ENCODE measurements around the gene KCNIP4. TPM values are rescaled to one million over a fixed set of nuclear protein-coding genes. Genes with fewer than 3 reads are reported as not detected.

Gene KCNIP4
- total RNA-seq, 3 donors from 2014 or later (not counting 1 experiment from before 2014, with no cell fraction given) = not detected

GRCh38 chr4:21710179-21710835 lies 238.3 kb downstream of the KCNIP4 start:
- 68% methylated on average over 6 of the region's 6 CpGs for WGBS (ENCODE audit: insufficient coverage)
- H3K27me3 ChIP-seq (ENCODE audit: control insufficient read depth, insufficient read depth, low read length) = no peaks in the 10 kb centered on the region
- no peaks in the 10 kb centered on the region for H3K27me3 Mint-ChIP-seq (ENCODE audit: low read depth in 2 of 2)

GRCh38 chr4:21709761-21710160 lies 238.8 kb downstream of the KCNIP4 start:
- no peak overlapping the region for H3K27ac Mint-ChIP-seq
- H3K4me1 Mint-ChIP-seq = no peaks in the 10 kb centered on the region
- intact Hi-C loops (cut with micrococcal nuclease) = no loop called here
- DNase-seq = no peak
- H3K9me3 ChIP-seq (ENCODE audit: control insufficient read depth, insufficient read depth, low read length) = no peaks in the 10 kb centered on the region
- H3K27me3 ChIP-seq (ENCODE audit: control insufficient read depth, insufficient read depth, low read length) = no peaks in the 10 kb centered on the region
- H3K4me3 Mint-ChIP-seq = no peak overlapping the region
- H3K36me3 Mint-ChIP-seq = no peaks in the 10 kb centered on the region
- no peak for ATAC-seq
- H3K4me1 ChIP-seq (ENCODE audit: control insufficient read depth, insufficient read depth, low read length) = no peaks in the 10 kb centered on the region
- no peak overlapping the region for H3K4me3 ChIP-seq (ENCODE audit: low read length)
- no peak overlapping the region for H3K27ac ChIP-seq (ENCODE audit: low read length)
- peaks cover 7 to 9% of the 10 kb centered on the region in 2 donors for H3K9me3 Mint-ChIP-seq
- H3K36me3 ChIP-seq (ENCODE audit: control insufficient read depth, insufficient read depth, low read length) = no peaks in the 10 kb centered on the region
- H3K27me3 Mint-ChIP-seq (ENCODE audit: low read depth in 2 of 2) = no peaks in the 10 kb centered on the region
- TF ChIP-seq CTCF (IDR thresholded peaks at IDR 0.05) = no peak

More at GRCh38 chr4:21710179-21710835, 238.3 kb downstream of the KCNIP4 start:
- H3K4me1 Mint-ChIP-seq = no peaks in the 10 kb centered on the region
- no peak for TF ChIP-seq CTCF (IDR thresholded peaks at IDR 0.05)
- intact Hi-C loops (cut with micrococcal nuclease) = no loop called here
- no peak overlapping the region for H3K4me3 ChIP-seq (ENCODE audit: low read length)
- H3K36me3 Mint-ChIP-seq = no peaks in the 10 kb centered on the region
- no peak for ATAC-seq
- no peaks in the 10 kb centered on the region for H3K9me3 ChIP-seq (ENCODE audit: control insufficient read depth, insufficient read depth, low read length)
- H3K4me3 Mint-ChIP-seq = no peak overlapping the region
- peaks cover 7 to 9% of the 10 kb centered on the region in 2 donors for H3K9me3 Mint-ChIP-seq
- H3K27ac Mint-ChIP-seq = no peak overlapping the region
- DNase-seq = no peak
- no peaks in the 10 kb centered on the region for H3K4me1 ChIP-seq (ENCODE audit: control insufficient read depth, insufficient read depth, low read length)
- no peaks in the 10 kb centered on the region for H3K36me3 ChIP-seq (ENCODE audit: control insufficient read depth, insufficient read depth, low read length)
- H3K27ac ChIP-seq (ENCODE audit: low read length) = no peak overlapping the region

- DNase-seq (no peak), ATAC-seq (no peak)
- 92% methylated on average over 1 of the region's 1 CpG for WGBS (ENCODE audit: insufficient coverage)
- Mint-ChIP-seq H3K27me3 (ENCODE audit: low read depth in 2 of 2) (no peaks in the 10 kb centered on the region), H3K4me3 (no peak overlapping the region), H3K9me3 (peaks cover 6 to 7% of the 10 kb centered on the region in 2 donors), H3K4me1 (no peaks in the 10 kb centered on the region), H3K36me3 (no peaks in the 10 kb centered on the region), H3K27ac (no peak overlapping the region)
- TF ChIP-seq CTCF (IDR thresholded peaks at IDR 0.05) = no peak
- H3K4me1 ChIP-seq (ENCODE audit: control insufficient read depth, insufficient read depth, low read length) = no peaks in the 10 kb centered on the region
- no peaks in the 10 kb centered on the region for H3K36me3 ChIP-seq (ENCODE audit: control insufficient read depth, insufficient read depth, low read length)
- intact Hi-C loops (cut with micrococcal nuclease) = no loop called here
- no peaks in the 10 kb centered on the region for H3K27me3 ChIP-seq (ENCODE audit: control insufficient read depth, insufficient read depth, low read length)
- no peak overlapping the region for H3K4me3 ChIP-seq (ENCODE audit: low read length)
- H3K9me3 ChIP-seq (ENCODE audit: control insufficient read depth, insufficient read depth, low read length) = no peaks in the 10 kb centered on the region
- no peak overlapping the region for H3K27ac ChIP-seq (ENCODE audit: low read length)
Observed at GRCh38 chr4:21709031-21709430, 239.5 kb downstream of the KCNIP4 start.

- Mint-ChIP-seq H3K36me3 (no peaks in the 10 kb centered on the region), H3K9me3 (peaks cover 7 to 9% of the 10 kb centered on the region in 2 donors), H3K4me1 (no peaks in the 10 kb centered on the region), H3K27me3 (ENCODE audit: low read depth in 2 of 2) (no peaks in the 10 kb centered on the region), H3K4me3 (no peak overlapping the region), H3K27ac (no peak overlapping the region)
- WGBS (ENCODE audit: insufficient coverage) = 59% methylated on average over 4 of the region's 4 CpGs
- H3K27me3 ChIP-seq (ENCODE audit: control insufficient read depth, insufficient read depth, low read length) = no peaks in the 10 kb centered on the region
- no peaks in the 10 kb centered on the region for H3K4me1 ChIP-seq (ENCODE audit: control insufficient read depth, insufficient read depth, low read length)
- intact Hi-C loops (cut with micrococcal nuclease) = no loop called here
- no peaks in the 10 kb centered on the region for H3K9me3 ChIP-seq (ENCODE audit: control insufficient read depth, insufficient read depth, low read length)
- H3K4me3 ChIP-seq (ENCODE audit: low read length) = no peak overlapping the region
- no peak for TF ChIP-seq CTCF (IDR thresholded peaks at IDR 0.05)
- DNase-seq (no peak), ATAC-seq (no peak)
- H3K27ac ChIP-seq (ENCODE audit: low read length) = no peak overlapping the region
- no peaks in the 10 kb centered on the region for H3K36me3 ChIP-seq (ENCODE audit: control insufficient read depth, insufficient read depth, low read length)
Observed at GRCh38 chr4:21699446-21699845, 249.1 kb downstream of the KCNIP4 start.
